Measurements from ENCODE around the gene EGR1.

The EGR1 gene

DNA sequence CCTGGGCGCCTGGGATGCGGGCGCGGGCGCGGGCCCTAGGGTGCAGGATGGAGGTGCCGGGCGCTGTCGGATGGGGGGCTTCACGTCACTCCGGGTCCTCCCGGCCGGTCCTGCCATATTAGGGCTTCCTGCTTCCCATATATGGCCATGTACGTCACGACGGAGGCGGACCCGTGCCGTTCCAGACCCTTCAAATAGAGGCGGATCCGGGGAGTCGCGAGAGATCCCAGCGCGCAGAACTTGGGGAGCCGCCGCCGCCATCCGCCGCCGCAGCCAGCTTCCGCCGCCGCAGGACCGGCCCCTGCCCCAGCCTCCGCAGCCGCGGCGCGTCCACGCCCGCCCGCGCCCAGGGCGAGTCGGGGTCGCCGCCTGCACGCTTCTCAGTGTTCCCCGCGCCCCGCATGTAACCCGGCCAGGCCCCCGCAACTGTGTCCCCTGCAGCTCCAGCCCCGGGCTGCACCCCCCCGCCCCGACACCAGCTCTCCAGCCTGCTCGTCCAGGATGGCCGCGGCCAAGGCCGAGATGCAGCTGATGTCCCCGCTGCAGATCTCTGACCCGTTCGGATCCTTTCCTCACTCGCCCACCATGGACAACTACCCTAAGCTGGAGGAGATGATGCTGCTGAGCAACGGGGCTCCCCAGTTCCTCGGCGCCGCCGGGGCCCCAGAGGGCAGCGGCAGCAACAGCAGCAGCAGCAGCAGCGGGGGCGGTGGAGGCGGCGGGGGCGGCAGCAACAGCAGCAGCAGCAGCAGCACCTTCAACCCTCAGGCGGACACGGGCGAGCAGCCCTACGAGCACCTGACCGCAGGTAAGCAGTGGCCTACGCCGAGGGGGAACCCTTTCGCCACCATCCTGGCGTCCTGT is at the start of gene EGR1:
Gene EGR1, plus strand, starts transcription at position 219 of the 864 bp plus-strand sequence. Its CDS starts 283 bp downstream, at position 502.
- DNase-seq: peak; percentile 96

GRCh38 chr5:138418444-138418843 is 46.8 kb upstream of the EGR1 start:
- no peak for DNase-seq

- no peak for DNase-seq
These were observed 40.2 kb upstream of the EGR1 start for GRCh38 chr5:138425079-138425478.

- no peak for DNase-seq
These were observed 29.3 kb upstream of the EGR1 start for GRCh38 chr5:138435943-138436342.

DNA sequence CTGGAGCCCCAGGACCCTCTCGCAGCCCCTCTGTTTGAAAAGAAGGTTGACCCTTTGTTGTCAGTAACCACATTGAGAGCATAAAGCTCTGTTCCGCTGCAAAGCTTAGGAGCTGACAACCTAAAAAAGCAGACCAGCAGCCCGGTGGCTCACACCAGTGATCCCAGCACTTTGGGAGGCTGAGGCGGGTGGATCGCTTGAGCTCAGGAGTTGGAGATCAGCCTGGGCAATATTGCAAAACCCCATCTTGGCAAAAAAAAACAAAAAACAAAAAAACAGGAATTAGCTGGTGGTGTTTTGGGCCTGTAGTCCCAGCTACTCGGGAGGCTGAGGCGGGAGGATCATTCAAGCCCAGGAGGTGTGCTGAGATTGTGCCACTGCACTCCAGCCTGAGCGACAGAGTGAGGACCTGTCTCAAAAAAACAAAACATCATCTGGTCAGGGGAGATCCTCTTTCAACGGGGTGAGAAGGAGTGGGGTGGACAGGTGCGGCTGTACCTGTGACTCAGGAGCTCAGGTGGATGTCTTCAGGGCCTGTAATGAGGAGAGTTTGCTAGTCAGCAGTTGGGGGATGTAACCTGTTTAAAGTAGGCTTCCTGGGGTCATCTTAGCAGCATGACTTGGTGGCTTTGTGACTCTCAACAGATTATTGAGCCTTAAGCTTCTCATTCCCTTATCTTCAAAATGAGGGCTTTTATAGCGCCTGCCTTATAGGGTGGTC is 27.1 kb upstream of the EGR1 start:
- DNase-seq: no peak

DNA sequence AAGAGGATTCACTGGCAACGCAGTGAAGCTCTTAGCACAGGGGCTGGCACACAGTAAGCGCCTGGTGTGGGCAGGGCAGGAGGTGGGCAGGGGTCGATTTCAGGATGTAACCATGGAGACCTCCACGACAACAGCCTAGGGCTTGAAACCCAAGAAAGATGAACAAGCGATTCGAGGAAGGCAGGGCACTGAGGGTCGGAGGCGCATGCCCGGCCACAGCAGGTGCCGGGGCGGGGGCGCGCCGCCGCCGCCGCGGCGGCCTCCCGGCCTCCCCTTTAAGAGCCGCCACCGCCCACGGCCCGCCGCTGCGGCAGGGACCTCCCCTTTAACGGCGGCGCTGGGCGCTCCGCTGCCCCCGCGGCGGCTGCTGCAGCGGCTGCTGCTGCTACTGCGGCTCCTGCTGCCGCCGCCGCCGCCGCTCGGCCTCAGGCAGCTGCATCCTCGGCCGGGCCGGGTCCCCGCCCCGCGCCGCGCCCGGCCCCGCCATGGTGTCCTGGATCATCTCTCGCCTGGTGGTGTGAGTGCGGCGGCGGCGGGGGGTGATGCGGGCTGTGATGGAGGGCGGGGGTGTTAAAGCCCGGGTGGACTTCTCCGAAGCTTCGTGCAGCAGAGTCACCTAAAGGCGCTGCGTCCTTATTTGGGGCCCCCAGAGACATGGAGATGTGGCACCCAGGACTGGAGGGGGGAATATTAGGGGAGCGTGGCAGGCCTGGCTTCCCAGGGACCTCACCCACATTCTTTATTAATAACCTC is 26.4 kb upstream of the EGR1 start, which contains the start of gene REEP2:
Gene REEP2, plus strand, starts transcription at position 334 of the 753 bp plus-strand sequence. Its CDS starts 152 bp downstream, at position 486.
- peak; percentile 53 for DNase-seq

DNA sequence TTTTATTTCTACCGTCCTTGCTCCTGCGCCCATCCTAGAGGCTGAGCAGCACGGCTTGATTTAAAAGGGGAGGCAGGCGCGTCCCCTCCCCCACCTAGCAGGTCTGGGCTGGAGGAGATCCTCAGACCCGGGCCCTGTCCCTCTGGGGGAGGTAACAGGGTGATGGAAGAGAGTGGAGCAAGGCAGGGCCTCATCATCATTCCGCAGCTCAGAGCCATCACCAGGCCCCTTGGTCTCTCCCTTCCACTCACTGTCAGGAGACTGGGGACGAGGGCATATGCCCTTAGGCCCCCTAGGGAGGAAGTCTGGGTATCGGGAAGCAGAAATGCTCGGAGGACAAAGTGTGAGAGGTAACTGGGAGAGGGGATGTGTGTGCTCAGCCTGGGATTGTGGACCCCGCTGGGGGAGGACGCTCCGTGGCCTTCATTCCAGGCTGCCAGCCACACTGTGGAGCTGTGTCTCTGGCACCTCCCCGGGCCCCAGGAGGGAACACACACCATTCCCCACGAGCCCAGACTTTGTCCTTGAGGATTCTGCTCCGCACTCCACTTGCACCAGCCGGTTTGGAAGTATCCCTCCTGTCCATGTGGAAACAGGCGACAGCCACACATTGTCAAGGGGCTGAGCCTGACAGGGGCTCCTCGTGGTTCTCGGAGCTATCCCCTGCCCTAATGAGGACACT is 25.7 kb upstream of the EGR1 start:
- no peak for DNase-seq

GRCh38 chr5:138440159-138441073 is 24.9 kb upstream of the EGR1 start:
- DNase-seq: no peak

DNA sequence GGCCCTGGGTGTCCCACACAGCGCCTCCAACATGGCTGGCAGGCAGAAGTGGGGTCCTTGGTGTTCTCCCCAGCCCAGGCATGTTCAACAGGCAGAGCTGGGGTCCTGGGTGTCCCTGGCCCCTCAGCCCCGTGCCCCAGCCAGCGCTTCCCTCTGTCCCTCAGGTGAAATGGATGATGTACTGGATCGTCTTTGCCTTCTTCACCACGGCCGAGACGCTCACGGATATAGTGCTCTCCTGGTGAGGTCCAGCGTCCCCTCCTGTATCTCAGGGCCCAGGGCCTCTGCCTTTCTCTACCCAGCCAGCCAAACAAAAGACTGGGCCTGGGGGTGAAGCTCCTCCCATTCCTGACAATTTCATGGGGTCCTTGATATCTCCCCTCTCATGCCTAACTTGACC is 24.1 kb upstream of the EGR1 start:
- DNase-seq: no peak

GRCh38 chr5:138444078-138444773 is 21.1 kb upstream of the EGR1 start:
- DNase-seq: no peak

DNA sequence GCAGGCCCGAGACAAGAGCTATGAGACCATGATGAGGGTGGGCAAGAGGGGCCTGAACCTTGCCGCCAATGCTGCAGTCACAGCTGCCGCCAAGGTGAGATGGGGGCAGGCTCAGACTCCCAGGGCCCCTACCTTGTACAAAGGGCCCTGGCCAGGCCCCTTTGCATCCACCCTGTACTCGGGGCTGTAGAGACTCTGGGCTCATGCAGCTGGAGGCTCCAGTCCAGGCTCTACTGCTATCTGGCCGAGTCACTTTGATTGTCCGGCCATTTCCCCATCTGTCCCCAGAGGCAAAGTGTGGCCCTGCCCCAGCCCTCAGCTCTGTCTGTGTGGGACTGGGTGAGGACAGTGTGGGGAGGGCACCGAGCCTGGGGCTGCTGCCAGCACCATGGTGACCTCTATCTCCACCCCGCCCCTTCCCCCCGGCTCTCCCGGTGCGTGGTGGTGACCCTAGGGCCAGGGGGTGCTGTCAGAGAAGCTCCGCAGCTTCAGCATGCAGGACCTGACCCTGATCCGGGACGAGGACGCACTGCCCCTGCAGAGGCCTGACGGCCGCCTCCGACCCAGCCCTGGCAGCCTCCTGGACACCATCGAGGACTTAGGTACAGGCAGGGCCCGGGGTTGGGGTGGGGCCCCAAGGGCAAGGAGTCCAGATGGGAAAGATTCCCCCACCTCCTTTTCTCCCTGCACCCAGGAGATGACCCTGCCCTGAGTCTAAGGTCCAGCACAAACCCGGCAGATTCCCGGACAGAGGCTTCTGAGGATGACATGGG is 20.3 kb upstream of the EGR1 start:
- no peak for DNase-seq

- DNase-seq: no peak
These were observed 19.6 kb upstream of the EGR1 start for GRCh38 chr5:138445547-138446271.

DNA sequence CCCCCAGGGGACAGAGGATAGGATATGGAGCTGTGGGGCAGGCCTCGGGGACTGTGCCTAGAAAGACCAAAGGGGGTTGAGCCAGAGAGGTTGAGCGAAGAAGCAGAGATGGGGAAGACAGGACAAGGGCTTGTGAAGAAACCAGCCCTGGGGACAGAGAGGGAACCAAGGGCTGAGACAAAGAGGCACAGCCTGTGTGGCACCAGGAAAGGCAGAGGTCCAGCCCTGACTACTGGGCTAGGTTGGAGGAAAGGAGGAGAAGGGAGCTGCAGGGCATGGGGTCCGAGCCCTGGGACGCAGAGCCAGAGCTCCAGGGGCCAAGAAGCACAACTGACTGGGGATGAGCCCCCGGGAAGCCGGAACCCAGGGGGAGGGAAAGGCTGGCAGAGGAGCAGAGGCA is 17.2 kb upstream of the EGR1 start:
- no peak for DNase-seq

GRCh38 chr5:138448481-138449398 is 16.5 kb upstream of the EGR1 start:
- no peak for DNase-seq

GRCh38 chr5:138449501-138450239 is 15.6 kb upstream of the EGR1 start:
- peak; percentile 65 for DNase-seq

- DNase-seq: no peak
These were observed 14.3 kb upstream of the EGR1 start for GRCh38 chr5:138450971-138451370.

- no peak for DNase-seq
These were observed 12.6 kb upstream of the EGR1 start for GRCh38 chr5:138452720-138453119.
